GM18873 (cell line): Measurements from ENCODE around the gene EBI3.
"Not testable (repeated sequence)": the region's sequence is repeated elsewhere in the genome, so short reads cannot be mapped to it uniquely, and the experiment has no call there.

Experiments used
- ATAC-seq: cut with Tn5 transposase; IDR thresholded peaks from one replicate; pipeline ENCODE4 v1.9.1; 2021; ENCODE audit warnings: mild to moderate bottlenecking, moderate library complexity, moderate number of reproducible peaks; ENCODE audit not compliant: unreplicated experiment, low FRiP score

Gene EBI3

GRCh38 chr19:4274321-4274686 is 45.0 kb downstream of the EBI3 start:
- ATAC-seq, result not testable (repeated sequence)

- no peak for ATAC-seq
Observed at GRCh38 chr19:4277191-4277696, 47.9 kb downstream of the EBI3 start.

GRCh38 chr19:4278010-4278409 is 48.7 kb downstream of the EBI3 start:
- ATAC-seq, result no peak

GRCh38 chr19:4278419-4279266 is 49.3 kb downstream of the EBI3 start, which contains the start of gene SHD:
TSS of gene SHD (plus strand) at chr19:4279266. CDS start at chr19:4280064, 798 bp downstream.
- ATAC-seq, result no peak

- ATAC-seq, result no peak
Observed at GRCh38 chr19:4279267-4279529, 49.9 kb downstream of the EBI3 start.

GRCh38 chr19:4279530-4280422 is 50.5 kb downstream of the EBI3 start:
- ATAC-seq, result no peak

- no peak for ATAC-seq
Observed at GRCh38 chr19:4284176-4284958, 55.0 kb downstream of the EBI3 start.

GRCh38 chr19:4284974-4285373 is 55.7 kb downstream of the EBI3 start:
- ATAC-seq, result no peak

- not testable (repeated sequence) for ATAC-seq
Observed at GRCh38 chr19:4286141-4286540, 56.8 kb downstream of the EBI3 start.
